HPDE6-E6E7 (cell line): ENCODE measurements around the gene DDX52.
"Not testable (repeated sequence)": the region's sequence is repeated elsewhere in the genome, so short reads cannot be mapped to it uniquely, and the experiment has no call there.

Source experiments
- DNase-seq: peaks from one replicate; pipeline ENCODE4 v3.0.0; 2011; ENCODE audit warnings: missing footprints; ENCODE audit errors: extremely low spot score

Gene DDX52

GRCh38 chr17:37650419-37651003 lies 7.3 kb upstream of the DDX52 start:
- no peak for DNase-seq

GRCh38 chr17:37648555-37648954 lies 5.3 kb upstream of the DDX52 start:
- DNase-seq = no peak

- DNase-seq = no peak
Measured at GRCh38 chr17:37647856-37648255, 4.6 kb upstream of the DDX52 start.

- DNase-seq = no peak
Measured at GRCh38 chr17:37643869-37644268, 623 bp upstream of the DDX52 start.

- DNase-seq = no peak
Measured at GRCh38 chr17:37642681-37643080, 565 bp downstream of the DDX52 start.

GRCh38 chr17:37640015-37640414 lies 3.2 kb downstream of the DDX52 start:
- DNase-seq = no peak

GRCh38 chr17:37637956-37638355 lies 5.3 kb downstream of the DDX52 start:
- DNase-seq = no peak

GRCh38 chr17:37616430-37616829 lies 26.8 kb downstream of the DDX52 start:
- not testable (repeated sequence) for DNase-seq

- no peak for DNase-seq
Measured at GRCh38 chr17:37614823-37615222, 28.4 kb downstream of the DDX52 start.

GRCh38 chr17:37614391-37614790 lies 28.9 kb downstream of the DDX52 start:
- DNase-seq = peak; percentile 53

GRCh38 chr17:37610971-37611370 lies 32.3 kb downstream of the DDX52 start:
- DNase-seq = no peak

GRCh38 chr17:37610041-37610420 lies 33.2 kb downstream of the DDX52 start:
- not testable (repeated sequence) for DNase-seq

- peak; percentile 97 for DNase-seq
Measured at GRCh38 chr17:37609170-37610040, 33.8 kb downstream of the DDX52 start, which contains the start of gene SYNRG. TSS of gene SYNRG (minus strand) at chr17:37609418. CDS start at chr17:37609355, 63 bp downstream.

- no peak for DNase-seq
Measured at GRCh38 chr17:37608351-37609169, 34.7 kb downstream of the DDX52 start.

- no peak for DNase-seq
Measured at GRCh38 chr17:37607637-37608331, 35.5 kb downstream of the DDX52 start.

GRCh38 chr17:37605813-37606505 lies 37.3 kb downstream of the DDX52 start:
- DNase-seq = no peak

GRCh38 chr17:37605081-37605480 lies 38.2 kb downstream of the DDX52 start:
- no peak for DNase-seq

GRCh38 chr17:37604556-37604955 lies 38.7 kb downstream of the DDX52 start:
- DNase-seq = no peak

GRCh38 chr17:37598145-37598544 lies 45.1 kb downstream of the DDX52 start:
- no peak for DNase-seq

- DNase-seq = no peak
Measured at GRCh38 chr17:37592291-37592690, 51.0 kb downstream of the DDX52 start.

- DNase-seq = no peak
Measured at GRCh38 chr17:37585066-37585465, 58.2 kb downstream of the DDX52 start.
